ENCODE measurements around the gene CPNE2.

GRCh38 chr16:57112403-57113041, 20.1 kb downstream of the CPNE2 start:
- TF ChIP-seq POLR2A (IDR thresholded peaks at IDR 0.05): no peak
- TF ChIP-seq CTCF (IDR thresholded peaks at IDR 0.05): no peak
